ENCODE data around the gene KLHL29. TPM values are rescaled to one million over a fixed set of nuclear protein-coding genes. Genes with fewer than 3 reads are reported as not detected.
A peak's percentile ranks its signal among the peaks of the same experiment; 100 is the strongest.

The KLHL29 gene
- total and polyA plus RNA-seq, 2 donors (not counting 1 experiment from before 2014, with no cell fraction given) = 1.3 to 3.4 TPM

DNA sequence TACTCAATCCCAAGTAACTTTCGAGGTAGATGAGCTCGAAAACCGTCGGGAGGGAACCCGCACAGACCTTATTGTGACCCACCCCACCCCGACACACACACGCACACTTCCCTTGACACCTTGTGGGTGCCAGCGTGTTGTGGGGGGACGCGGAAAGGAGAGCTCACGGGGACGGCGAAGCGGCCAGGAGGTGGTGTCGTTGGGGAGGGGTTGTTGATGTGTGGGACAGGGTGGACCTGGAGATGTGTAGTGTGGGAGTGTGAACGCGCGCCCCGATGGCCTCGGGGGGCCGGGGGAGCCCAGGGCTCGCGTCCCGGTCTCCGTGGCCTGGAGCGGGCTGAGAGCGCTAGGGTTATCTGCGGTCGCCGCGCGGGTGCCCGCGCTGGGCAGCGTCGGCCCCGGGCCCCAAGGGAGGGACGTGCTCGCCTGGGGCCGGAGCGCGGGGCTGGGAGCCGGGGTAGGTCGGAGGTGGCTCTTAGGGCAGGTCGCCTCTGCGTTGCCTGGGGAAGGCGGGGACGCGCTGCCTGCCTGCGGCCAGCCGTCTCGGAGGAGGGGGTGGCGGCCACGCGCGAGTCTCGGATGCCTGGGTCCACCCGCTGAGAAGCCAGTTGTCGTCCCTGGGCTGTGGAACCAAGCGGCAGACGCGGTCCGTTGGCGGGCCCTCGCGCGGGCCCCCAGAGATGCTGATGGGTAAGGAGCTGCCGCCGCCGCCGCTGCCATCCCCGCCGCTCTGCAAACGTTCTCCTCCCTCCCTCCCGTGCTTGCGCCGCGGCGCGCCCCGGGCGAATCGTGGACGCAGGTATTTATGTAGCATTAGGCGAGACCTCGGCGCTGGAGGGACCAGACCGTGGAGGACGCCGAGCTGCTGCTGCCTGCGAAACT is 1.6 kb downstream of the KLHL29 start:
- Histone ChIP-seq H3K4me3 (ENCODE audit: control extremely low read depth in 1 of 5, extremely low read depth in 1 of 5, insufficient read depth in 1 of 5, low read depth in 2 of 5, low read length in 4 of 5) (peak overlapping the region in 4 of 5 experiments; percentile 24 to 63 (median 56)), H3K27ac (ENCODE audit: low read length in 2 of 2) (no peak overlapping the region), H3K4me1 (ENCODE audit: control insufficient read depth in 2 of 2, insufficient read depth in 2 of 2, low read length in 2 of 2) (peaks cover 14 to 16% of the 10 kb centered on the region in 2 donors), H4K20me1 (ENCODE audit: control insufficient read depth, insufficient read depth, low read length, poor library complexity, severe bottlenecking) (no peaks in the 10 kb centered on the region), H3K9me3 (ENCODE audit: control extremely low read depth in 1 of 3, control insufficient read depth in 2 of 3, insufficient read depth in 1 of 3, low read length in 2 of 3) (peaks cover 0 to 1% (median 0%) of the 10 kb centered on the region in 3 donors), H3K9ac (ENCODE audit: low read length) (peak overlapping the region; percentile 64), H2AFZ (ENCODE audit: insufficient read depth, low read depth, low read length, poor library complexity, severe bottlenecking) (peak overlapping the region; percentile 63), H3K27me3 (replicated peaks in 1 of 4; ENCODE audit: control extremely low read depth in 1 of 4, control insufficient read depth in 3 of 4, insufficient read depth in 4 of 4, low read length in 3 of 4) (peaks cover 0 to 49% (median 26%) of the 10 kb centered on the region in 4 experiments), H3K4me2 (replicated peaks; ENCODE audit: low read depth, low read length, poor library complexity, severe bottlenecking) (peak overlapping the region; percentile 89), H3K36me3 (replicated peaks in 1 of 2; ENCODE audit: control extremely low read depth in 1 of 2, control insufficient read depth in 1 of 2, extremely low read depth in 1 of 2, insufficient read depth in 2 of 2, low read length in 1 of 2) (no peaks in the 10 kb centered on the region), H3K79me2 (ENCODE audit: control insufficient read depth, insufficient read depth, low read length) (no peaks in the 10 kb centered on the region)
- peaks cover 22% of the 10 kb centered on the region for H3K4me1 Mint-ChIP-seq
- no peak for ATAC-seq (ENCODE audit: low read depth)
- H3K27ac Mint-ChIP-seq = peak overlapping the region; percentile 61
- DNase-seq = peak; percentile 53
- POLR2A ChIA-PET = no interaction called here
- no peaks in the 10 kb centered on the region for H3K9me3 Mint-ChIP-seq (ENCODE audit: insufficient read depth)
- intact Hi-C loops (cut with micrococcal nuclease) = loop anchor here (10.0 kb wide), 1 partner anchor 688 kb away; the partner anchor contains the start of gene SF3B6
- CTCF ChIA-PET = no interaction called here
- TF ChIP-seq CTCF (IDR thresholded peaks at IDR 0.05) (no peak), EZH2 (IDR thresholded peaks at IDR 0.05; ENCODE audit: borderline replicate concordance, insufficient read depth, low read depth, low read length, poor library complexity, severe bottlenecking) (peak; percentile 13)
- H3K27me3 Mint-ChIP-seq = peaks cover 47% of the 10 kb centered on the region
- peak overlapping the region; percentile 92 for H3K4me3 Mint-ChIP-seq
- WGBS (ENCODE audit: insufficient coverage) = 2% methylated on average over 83 of the region's 91 CpGs

GRCh38 chr2:23387221-23387550 is 2.2 kb downstream of the KLHL29 start:
- Histone ChIP-seq H3K9ac (ENCODE audit: low read length) (peak overlapping the region; percentile 64), H3K4me1 (ENCODE audit: control insufficient read depth in 2 of 2, insufficient read depth in 2 of 2, low read length in 2 of 2) (peaks cover 14 to 15% of the 10 kb centered on the region in 2 donors), H3K36me3 (replicated peaks in 1 of 2; ENCODE audit: control extremely low read depth in 1 of 2, control insufficient read depth in 1 of 2, extremely low read depth in 1 of 2, insufficient read depth in 2 of 2, low read length in 1 of 2) (no peaks in the 10 kb centered on the region), H3K4me2 (replicated peaks; ENCODE audit: low read depth, low read length, poor library complexity, severe bottlenecking) (peak overlapping the region; percentile 89), H3K27me3 (replicated peaks in 1 of 4; ENCODE audit: control extremely low read depth in 1 of 4, control insufficient read depth in 3 of 4, insufficient read depth in 4 of 4, low read length in 3 of 4) (peaks cover 0 to 47% (median 28%) of the 10 kb centered on the region in 4 experiments), H2AFZ (ENCODE audit: insufficient read depth, low read depth, low read length, poor library complexity, severe bottlenecking) (peak overlapping the region; percentile 63), H3K4me3 (ENCODE audit: control extremely low read depth in 1 of 5, extremely low read depth in 1 of 5, insufficient read depth in 1 of 5, low read depth in 2 of 5, low read length in 4 of 5) (peak overlapping the region in 4 of 5 experiments; percentile 24 to 63 (median 56)), H3K9me3 (ENCODE audit: control extremely low read depth in 1 of 3, control insufficient read depth in 2 of 3, insufficient read depth in 1 of 3, low read length in 2 of 3) (peaks cover 0 to 1% (median 0%) of the 10 kb centered on the region in 3 donors), H3K79me2 (ENCODE audit: control insufficient read depth, insufficient read depth, low read length) (no peaks in the 10 kb centered on the region), H3K27ac (ENCODE audit: low read length in 2 of 2) (no peak overlapping the region), H4K20me1 (ENCODE audit: control insufficient read depth, insufficient read depth, low read length, poor library complexity, severe bottlenecking) (no peaks in the 10 kb centered on the region)
- peak overlapping the region; percentile 92 for H3K4me3 Mint-ChIP-seq
- peak overlapping the region; percentile 61 for H3K27ac Mint-ChIP-seq
- no peaks in the 10 kb centered on the region for H3K9me3 Mint-ChIP-seq (ENCODE audit: insufficient read depth)
- intact Hi-C loops (cut with micrococcal nuclease) = loop anchor here (10.0 kb wide), 1 partner anchor 688 kb away; the partner anchor contains the start of gene SF3B6
- TF ChIP-seq CTCF (IDR thresholded peaks at IDR 0.05) = no peak
- TF ChIP-seq EZH2 (IDR thresholded peaks at IDR 0.05; ENCODE audit: borderline replicate concordance, insufficient read depth, low read depth, low read length, poor library complexity, severe bottlenecking) = peak; percentile 21
- ChIA-PET CTCF (no interaction called here), POLR2A (no interaction called here)
- no peak for ATAC-seq (ENCODE audit: low read depth)
- H3K4me1 Mint-ChIP-seq = peaks cover 20% of the 10 kb centered on the region
- H3K27me3 Mint-ChIP-seq = peaks cover 52% of the 10 kb centered on the region
- DNase-seq = peak; percentile 55
- 9% methylated on average over 5 of the region's 9 CpGs for WGBS (ENCODE audit: insufficient coverage)

All from B cell (primary cell).